Activated T-helper 17 cell treated with anti-CD3 and anti-CD28 coated beads, Interleukin-2, amount 50 U/mL, for 72 hours (primary cell): ENCODE measurements around the gene OR52E5. TPM values are rescaled to one million over a fixed set of nuclear protein-coding genes. Genes with fewer than 3 reads are reported as not detected.
A peak's percentile ranks its signal among the peaks of the same experiment; 100 is the strongest.

Source experiments
- ATAC-seq: fragments of 150-1000 bp; cut with Tn5 transposase; replicated peaks from 2 replicates; pipeline ENCODE4 v1.10.0; 2021; ENCODE audit warnings: mild to moderate bottlenecking, moderate library complexity
- H3K27ac Mint-ChIP-seq: one replicate; pipeline ENCODE4 v1.8.0; 2022; ENCODE audit warnings: mixed read lengths
- H3K27me3 Mint-ChIP-seq: one replicate; pipeline ENCODE4 v1.8.0; 2022; ENCODE audit warnings: mixed read lengths
- H3K36me3 Mint-ChIP-seq: one replicate; pipeline ENCODE4 v1.8.0; 2022; ENCODE audit warnings: low read depth, mild to moderate bottlenecking, mixed read lengths
- H3K4me1 Mint-ChIP-seq: one replicate; pipeline ENCODE4 v1.8.0; 2022; ENCODE audit warnings: mixed read lengths
- H3K4me3 Mint-ChIP-seq: one replicate; pipeline ENCODE4 v1.8.0; 2022; ENCODE audit warnings: mild to moderate bottlenecking, mixed read lengths
- H3K9me3 Mint-ChIP-seq: one replicate; pipeline ENCODE4 v1.8.0; 2022; ENCODE audit warnings: mixed read lengths
- total RNA-seq, 2 donors: library from RNA; stranded (reverse); gene quantifications; one replicate each; pipeline ENCODE4 v1.2.3, GENCODE V29; 2022

OR52E5 gene
- total RNA-seq, 2 donors from 2014 or later, result not detected

GRCh38 chr11:5923427-5923776 is 30.4 kb downstream of the OR52E5 start:
- Mint-ChIP-seq H3K4me3 (no peak overlapping the region), H3K36me3 (no peaks in the 10 kb centered on the region), H3K27ac (no peak overlapping the region), H3K4me1 (no peaks in the 10 kb centered on the region), H3K27me3 (no peaks in the 10 kb centered on the region), H3K9me3 (peaks cover 6% of the 10 kb centered on the region)
- peak; percentile 64 for ATAC-seq

GRCh38 chr11:5923794-5924193 is 30.8 kb downstream of the OR52E5 start:
- H3K36me3 Mint-ChIP-seq, result no peaks in the 10 kb centered on the region
- H3K4me1 Mint-ChIP-seq, result no peaks in the 10 kb centered on the region
- ATAC-seq, result no peak
- peaks cover 8% of the 10 kb centered on the region for H3K9me3 Mint-ChIP-seq
- H3K27ac Mint-ChIP-seq, result no peak overlapping the region
- H3K27me3 Mint-ChIP-seq, result no peaks in the 10 kb centered on the region
- H3K4me3 Mint-ChIP-seq, result no peak overlapping the region

- H3K4me1 Mint-ChIP-seq, result no peaks in the 10 kb centered on the region
- H3K4me3 Mint-ChIP-seq, result no peak overlapping the region
- no peaks in the 10 kb centered on the region for H3K36me3 Mint-ChIP-seq
- H3K27ac Mint-ChIP-seq, result no peak overlapping the region
- peaks cover 5% of the 10 kb centered on the region for H3K27me3 Mint-ChIP-seq
- ATAC-seq, result no peak
- peaks cover 25% of the 10 kb centered on the region for H3K9me3 Mint-ChIP-seq
These were observed 35.3 kb downstream of the OR52E5 start for GRCh38 chr11:5928271-5928670.

GRCh38 chr11:5928811-5929210 is 35.8 kb downstream of the OR52E5 start:
- H3K4me1 Mint-ChIP-seq, result no peaks in the 10 kb centered on the region
- H3K4me3 Mint-ChIP-seq, result no peak overlapping the region
- ATAC-seq, result no peak
- no peaks in the 10 kb centered on the region for H3K36me3 Mint-ChIP-seq
- H3K27ac Mint-ChIP-seq, result no peak overlapping the region
- H3K27me3 Mint-ChIP-seq, result peaks cover 5% of the 10 kb centered on the region
- peaks cover 25% of the 10 kb centered on the region for H3K9me3 Mint-ChIP-seq

- Mint-ChIP-seq H3K4me3 (no peak overlapping the region), H3K9me3 (peaks cover 22% of the 10 kb centered on the region), H3K36me3 (no peaks in the 10 kb centered on the region), H3K27ac (no peak overlapping the region), H3K27me3 (peaks cover 5% of the 10 kb centered on the region), H3K4me1 (no peaks in the 10 kb centered on the region)
- no peak for ATAC-seq
These were observed 36.8 kb downstream of the OR52E5 start for GRCh38 chr11:5929571-5930368.

- H3K36me3 Mint-ChIP-seq, result no peaks in the 10 kb centered on the region
- H3K27me3 Mint-ChIP-seq, result peaks cover 5% of the 10 kb centered on the region
- no peaks in the 10 kb centered on the region for H3K4me1 Mint-ChIP-seq
- no peak overlapping the region for H3K27ac Mint-ChIP-seq
- ATAC-seq, result no peak
- peaks cover 19% of the 10 kb centered on the region for H3K9me3 Mint-ChIP-seq
- no peak overlapping the region for H3K4me3 Mint-ChIP-seq
These were observed 37.6 kb downstream of the OR52E5 start for GRCh38 chr11:5930614-5931013.

GRCh38 chr11:5931061-5931460 is 38.1 kb downstream of the OR52E5 start:
- ATAC-seq, result no peak

GRCh38 chr11:5932671-5933070 is 39.7 kb downstream of the OR52E5 start:
- H3K4me1 Mint-ChIP-seq, result no peaks in the 10 kb centered on the region
- no peaks in the 10 kb centered on the region for H3K36me3 Mint-ChIP-seq
- no peak for ATAC-seq
- H3K9me3 Mint-ChIP-seq, result peaks cover 19% of the 10 kb centered on the region
- peaks cover 5% of the 10 kb centered on the region for H3K27me3 Mint-ChIP-seq
- H3K27ac Mint-ChIP-seq, result no peak overlapping the region
- no peak overlapping the region for H3K4me3 Mint-ChIP-seq

More at GRCh38 chr11:5931061-5931460, 38.1 kb downstream of the OR52E5 start:
- Mint-ChIP-seq H3K4me1 (no peaks in the 10 kb centered on the region), H3K27ac (no peak overlapping the region), H3K4me3 (no peak overlapping the region), H3K9me3 (peaks cover 19% of the 10 kb centered on the region), H3K36me3 (no peaks in the 10 kb centered on the region), H3K27me3 (peaks cover 5% of the 10 kb centered on the region)

- Mint-ChIP-seq H3K27me3 (peaks cover 5% of the 10 kb centered on the region), H3K9me3 (peaks cover 19% of the 10 kb centered on the region), H3K27ac (no peak overlapping the region), H3K4me3 (no peak overlapping the region), H3K4me1 (no peaks in the 10 kb centered on the region), H3K36me3 (no peaks in the 10 kb centered on the region)
- no peak for ATAC-seq
These were observed 40.1 kb downstream of the OR52E5 start for GRCh38 chr11:5933116-5933515.

GRCh38 chr11:5937868-5938602 is 45.0 kb downstream of the OR52E5 start:
- Mint-ChIP-seq H3K27me3 (no peaks in the 10 kb centered on the region), H3K36me3 (no peaks in the 10 kb centered on the region), H3K4me3 (no peak overlapping the region), H3K9me3 (no peaks in the 10 kb centered on the region), H3K4me1 (no peaks in the 10 kb centered on the region), H3K27ac (no peak overlapping the region)
- ATAC-seq, result no peak

GRCh38 chr11:5938603-5938965 is 45.6 kb downstream of the OR52E5 start:
- no peak overlapping the region for H3K27ac Mint-ChIP-seq
- no peaks in the 10 kb centered on the region for H3K27me3 Mint-ChIP-seq
- H3K9me3 Mint-ChIP-seq, result no peaks in the 10 kb centered on the region
- ATAC-seq, result no peak
- H3K4me1 Mint-ChIP-seq, result no peaks in the 10 kb centered on the region
- no peak overlapping the region for H3K4me3 Mint-ChIP-seq
- H3K36me3 Mint-ChIP-seq, result no peaks in the 10 kb centered on the region

GRCh38 chr11:5940748-5941147 is 47.7 kb downstream of the OR52E5 start:
- Mint-ChIP-seq H3K36me3 (no peaks in the 10 kb centered on the region), H3K4me3 (no peak overlapping the region), H3K27ac (no peak overlapping the region), H3K9me3 (no peaks in the 10 kb centered on the region), H3K4me1 (no peaks in the 10 kb centered on the region), H3K27me3 (no peaks in the 10 kb centered on the region)
- ATAC-seq, result no peak

GRCh38 chr11:5941951-5942350 is 48.9 kb downstream of the OR52E5 start, which contains the start of gene OR56A3:
Gene OR56A3 (plus strand): TSS chr11:5942251. CDS start chr11:5947347, 5,096 bp downstream.
- Mint-ChIP-seq H3K4me1 (no peaks in the 10 kb centered on the region), H3K9me3 (no peaks in the 10 kb centered on the region), H3K36me3 (no peaks in the 10 kb centered on the region), H3K27ac (no peak within 1 kb of the TSS), H3K4me3 (no peak within 1 kb of the TSS), H3K27me3 (no peaks in the 10 kb centered on the region)
- ATAC-seq, result no peak
